NK-92 (cell line): Measurements from ENCODE around the gene PLS1.

Experiments used
- DNase-seq: peaks from one replicate; lab custom pipeline; 2025; ENCODE audit not compliant: unreplicated experiment; lab: John Stamatoyannopoulos, UW

Gene PLS1

DNA sequence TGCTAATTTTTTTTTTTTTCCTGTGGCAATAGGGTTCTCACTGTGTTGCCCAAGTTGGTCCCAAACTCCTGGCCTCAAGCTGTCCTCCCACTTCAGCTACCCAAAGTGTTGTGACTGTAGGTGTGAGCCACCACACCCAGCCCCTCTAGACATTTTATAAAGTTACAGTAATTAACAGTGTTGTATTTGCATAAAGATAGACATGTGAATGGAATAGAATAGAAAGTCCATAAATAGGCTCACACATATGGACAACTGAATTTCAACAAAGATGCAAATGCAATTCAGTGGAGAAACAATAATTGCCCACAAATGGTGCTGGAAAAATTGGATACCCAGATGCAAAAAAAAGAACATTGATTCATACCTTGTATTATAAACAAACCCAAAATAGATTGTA is 39.9 kb downstream of the PLS1 start:
- no peak for DNase-seq

DNA sequence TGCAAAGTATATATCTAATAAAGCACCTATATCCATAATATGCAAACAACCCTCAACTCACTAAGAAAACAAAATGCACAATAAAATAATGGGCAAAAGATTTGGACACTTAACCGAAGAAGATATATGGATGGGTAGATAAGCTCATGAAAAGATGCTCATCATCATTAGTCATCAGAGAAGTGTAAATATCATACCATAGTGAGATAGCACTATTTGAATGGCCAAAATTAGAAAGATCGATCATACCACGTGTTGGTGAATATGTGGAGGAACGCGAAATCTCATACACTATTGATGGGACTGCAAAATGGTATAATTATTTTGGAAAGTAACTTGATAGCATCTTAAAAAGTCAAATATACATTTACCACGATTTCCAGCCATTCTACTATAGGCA is 40.5 kb downstream of the PLS1 start:
- DNase-seq, result no peak

DNA sequence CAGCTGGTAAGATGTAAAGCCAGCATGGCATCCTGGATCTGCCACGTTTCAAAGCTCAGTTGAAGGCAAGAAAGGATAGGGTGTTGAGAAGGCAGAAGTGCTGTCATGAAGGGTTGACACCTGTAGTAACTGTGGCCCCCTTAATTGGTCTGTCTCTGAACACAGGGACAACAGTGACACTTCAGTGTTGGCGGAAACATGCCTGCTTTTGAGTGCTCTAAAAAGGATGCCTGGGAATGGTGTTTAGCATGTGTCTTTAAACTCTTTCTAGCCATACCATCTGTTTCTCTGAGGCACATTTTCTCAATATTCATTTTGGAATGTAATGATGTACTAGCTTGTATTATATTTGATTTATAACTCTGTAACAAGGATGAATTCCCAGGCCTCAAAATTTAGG is 42.1 kb downstream of the PLS1 start:
- no peak for DNase-seq

DNA sequence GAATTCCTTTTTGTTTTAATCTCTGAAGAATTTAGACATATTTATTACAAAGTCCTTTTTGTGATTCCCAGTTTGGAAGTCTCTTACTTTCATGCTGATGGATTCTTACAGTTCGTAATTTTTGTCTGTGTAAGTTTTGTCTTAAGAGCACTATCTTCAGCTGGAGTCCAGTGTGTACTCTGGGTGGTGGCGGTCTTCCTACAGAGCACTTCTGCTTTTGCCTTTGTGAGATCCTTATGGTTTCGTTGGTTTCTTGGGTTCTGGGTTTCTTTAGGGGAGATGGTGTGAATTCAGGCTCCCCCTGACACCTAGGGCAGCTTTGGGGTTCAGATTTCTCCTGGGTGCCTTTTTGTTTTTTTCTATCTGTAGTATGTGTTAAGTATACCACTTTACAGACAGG is 45.3 kb downstream of the PLS1 start:
- no peak for DNase-seq

DNA sequence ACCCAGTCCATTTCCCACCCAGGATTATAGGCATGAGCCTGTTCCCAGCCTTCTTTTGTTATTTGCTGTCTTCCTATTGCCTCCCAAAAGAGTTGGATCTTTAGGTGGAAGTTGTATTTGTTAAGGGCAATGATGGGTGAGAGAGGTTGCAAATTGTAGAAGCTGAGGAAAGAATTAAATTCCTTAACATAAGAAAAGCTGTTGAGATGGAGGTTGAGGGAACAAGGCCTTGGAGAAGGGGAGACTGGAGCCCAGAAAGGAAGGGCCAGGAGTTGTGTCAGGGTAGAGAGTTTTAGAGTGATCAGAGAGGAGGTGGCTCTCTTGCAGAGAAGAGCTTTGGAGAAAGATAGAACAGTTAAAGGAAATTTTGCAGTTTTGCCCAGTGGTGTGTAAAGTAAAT is 46.8 kb downstream of the PLS1 start:
- DNase-seq, result no peak

DNA sequence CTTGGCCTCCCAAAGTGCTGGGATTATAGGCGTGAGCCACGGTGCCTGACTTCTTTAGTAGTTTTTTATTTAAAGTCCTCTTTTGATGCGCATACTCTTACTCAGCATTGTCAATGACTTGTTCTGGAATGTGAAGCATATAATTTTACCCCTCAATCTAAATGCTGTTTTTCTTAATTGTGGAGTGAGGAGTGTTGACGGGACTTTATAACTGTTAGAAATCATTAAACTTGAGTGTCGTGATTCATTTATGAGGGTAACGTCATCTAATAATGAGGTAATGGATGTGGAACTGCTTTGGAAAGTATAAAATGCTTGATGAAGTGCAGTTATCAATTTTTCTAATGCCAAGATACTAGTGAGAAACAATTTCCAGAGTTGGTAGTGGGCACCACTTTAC is 48.3 kb downstream of the PLS1 start:
- no peak for DNase-seq

DNA sequence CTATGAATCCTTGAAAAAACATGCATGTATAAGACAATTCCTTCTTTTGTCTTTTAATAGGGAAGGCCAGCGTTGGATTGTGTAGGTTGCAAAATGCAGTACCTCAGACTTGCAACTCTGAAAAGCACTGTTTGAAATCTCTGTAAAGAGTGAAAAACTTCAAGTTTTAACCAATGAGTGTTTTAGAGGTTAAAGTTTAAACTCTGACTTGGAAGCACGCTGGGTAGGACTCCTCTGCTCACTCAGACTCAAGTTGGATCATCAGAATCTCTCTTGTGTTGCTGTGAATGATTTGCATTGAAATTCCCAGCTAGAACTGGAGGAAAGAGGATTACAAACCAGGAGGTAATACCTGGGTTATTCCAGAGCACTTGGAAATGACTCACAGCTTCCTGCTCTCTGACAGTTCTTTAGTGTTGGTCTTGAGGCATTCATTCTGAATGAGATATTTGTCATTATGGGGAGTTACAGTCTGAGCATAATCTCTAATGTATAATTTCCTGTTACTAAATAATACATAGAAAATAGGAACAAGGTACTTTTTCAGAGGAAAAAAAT is 49.1 kb downstream of the PLS1 start:
- DNase-seq, result no peak

DNA sequence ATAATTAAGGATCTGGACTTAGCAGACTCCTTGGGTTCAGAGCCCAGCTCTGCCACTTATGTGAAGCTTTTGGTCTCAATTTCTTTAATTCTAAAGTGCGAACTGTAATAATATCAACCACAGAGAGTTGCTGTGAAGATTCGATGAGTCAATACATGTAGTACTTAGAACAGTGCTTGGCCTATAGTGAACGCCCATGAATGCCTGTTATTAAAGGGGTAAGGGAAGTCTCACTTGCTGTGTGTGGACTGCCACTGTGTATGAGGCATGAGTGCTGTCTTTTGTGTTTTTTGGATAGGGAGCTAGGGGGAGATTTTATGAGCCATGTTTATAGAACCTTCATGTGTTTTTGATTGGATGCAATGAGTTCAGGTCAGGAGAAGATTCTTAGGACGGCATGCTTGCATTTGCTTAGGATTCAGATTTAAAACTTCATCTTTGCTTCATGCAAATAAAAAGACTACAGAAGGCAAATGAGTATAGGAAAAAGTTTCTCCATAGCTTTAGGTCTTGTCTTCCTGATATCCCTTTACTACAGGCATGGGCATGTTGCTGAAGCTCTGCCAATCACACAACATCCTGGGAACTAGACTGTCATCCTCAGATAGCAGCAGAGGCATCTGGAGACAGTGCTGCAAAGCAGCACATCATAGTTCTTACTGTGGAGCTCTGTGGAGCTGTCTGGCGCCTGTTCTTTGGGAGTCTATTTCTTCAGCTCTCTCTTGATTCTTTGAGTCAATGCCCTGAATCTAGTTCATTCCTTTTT is 50.0 kb downstream of the PLS1 start:
- no peak for DNase-seq

DNA sequence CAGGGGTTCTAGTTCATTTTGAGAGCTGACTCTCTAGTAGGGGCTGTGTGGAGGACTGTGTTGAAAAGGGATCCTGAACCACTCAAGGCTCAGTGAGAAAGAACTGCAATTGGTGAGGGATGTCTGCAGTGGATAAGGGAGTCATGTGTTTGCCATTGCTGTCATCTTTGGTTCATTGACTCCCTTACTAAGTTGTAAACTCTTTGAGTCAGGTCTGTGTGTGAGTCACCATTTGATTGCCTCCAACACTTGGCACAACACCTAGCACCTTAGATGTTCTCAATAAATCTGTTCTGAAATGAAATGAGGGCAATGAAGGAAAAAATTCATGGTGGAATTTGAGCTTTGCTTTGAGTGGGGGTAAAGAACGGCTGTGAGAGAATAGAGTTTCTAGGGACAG is 51.7 kb downstream of the PLS1 start:
- no peak for DNase-seq

DNA sequence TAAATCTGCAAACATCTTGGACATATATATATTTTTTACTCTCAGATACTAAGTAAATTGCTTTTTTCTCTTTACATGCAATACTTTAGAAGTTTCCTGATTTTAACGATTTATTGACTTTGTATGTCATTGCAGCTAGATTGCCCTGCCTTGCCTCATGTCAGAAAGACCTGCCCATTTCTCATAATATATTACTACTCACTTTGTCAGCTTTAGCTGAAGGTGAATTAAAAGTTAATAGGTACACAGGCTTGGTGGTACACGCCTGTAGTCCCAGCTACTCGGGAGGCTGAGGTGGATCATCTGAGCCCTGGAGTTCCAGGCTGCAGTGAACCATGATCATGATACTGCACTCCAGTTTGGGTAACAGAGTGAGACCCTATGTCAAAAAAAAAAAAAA is 52.8 kb downstream of the PLS1 start:
- DNase-seq, result no peak

DNA sequence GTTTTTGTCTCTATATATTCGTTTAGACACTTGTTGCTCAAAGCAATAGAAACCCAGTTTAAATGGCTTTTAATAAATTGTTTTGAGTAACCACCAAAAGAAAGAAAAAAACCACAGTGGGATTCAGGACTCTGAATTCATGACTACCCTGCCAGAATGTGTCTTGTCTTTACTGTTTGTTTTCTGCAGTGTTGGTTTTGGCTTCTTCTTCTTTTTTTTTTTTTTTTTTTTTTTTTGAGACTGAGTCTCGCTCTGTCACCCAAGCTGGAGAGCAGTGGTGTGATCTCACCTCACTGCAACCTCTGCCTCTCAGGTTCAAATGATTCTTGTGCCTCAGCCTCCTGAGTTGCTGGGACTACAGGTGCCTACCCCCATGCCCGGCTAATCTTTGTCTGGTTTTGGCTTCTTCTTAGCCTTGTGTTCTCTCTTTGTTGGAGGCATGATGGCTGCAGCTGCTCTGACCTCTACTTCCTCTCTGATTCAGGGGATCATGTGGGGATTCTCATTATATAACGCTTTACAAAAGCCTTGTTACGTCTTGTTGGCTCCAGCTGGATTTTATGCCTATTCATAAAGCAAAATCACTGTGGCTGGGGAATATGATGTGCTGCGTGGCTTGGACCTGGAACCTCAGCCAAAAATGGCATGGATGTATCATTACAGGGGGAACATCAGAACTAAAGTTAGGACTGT is 54.0 kb downstream of the PLS1 start:
- DNase-seq, result no peak

DNA sequence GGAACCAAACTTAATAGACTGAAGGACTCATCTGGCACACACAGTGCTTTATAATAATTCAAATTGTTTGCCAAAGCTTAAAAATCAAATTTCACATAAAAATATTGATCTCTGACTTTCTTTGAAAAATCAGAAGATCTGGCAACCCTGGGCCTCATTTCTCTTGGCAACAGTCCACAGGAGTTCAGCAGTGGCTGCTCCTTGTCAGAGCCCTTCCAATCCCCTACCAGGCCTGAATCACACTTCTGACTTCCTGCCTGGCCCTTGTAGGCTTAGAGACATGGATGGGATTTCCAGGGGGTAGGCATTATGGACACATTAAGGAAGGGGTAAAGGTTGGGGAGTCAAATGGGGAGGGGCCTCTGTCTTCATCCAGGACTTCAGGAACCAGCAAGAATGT is 55.5 kb downstream of the PLS1 start:
- no peak for DNase-seq

DNA sequence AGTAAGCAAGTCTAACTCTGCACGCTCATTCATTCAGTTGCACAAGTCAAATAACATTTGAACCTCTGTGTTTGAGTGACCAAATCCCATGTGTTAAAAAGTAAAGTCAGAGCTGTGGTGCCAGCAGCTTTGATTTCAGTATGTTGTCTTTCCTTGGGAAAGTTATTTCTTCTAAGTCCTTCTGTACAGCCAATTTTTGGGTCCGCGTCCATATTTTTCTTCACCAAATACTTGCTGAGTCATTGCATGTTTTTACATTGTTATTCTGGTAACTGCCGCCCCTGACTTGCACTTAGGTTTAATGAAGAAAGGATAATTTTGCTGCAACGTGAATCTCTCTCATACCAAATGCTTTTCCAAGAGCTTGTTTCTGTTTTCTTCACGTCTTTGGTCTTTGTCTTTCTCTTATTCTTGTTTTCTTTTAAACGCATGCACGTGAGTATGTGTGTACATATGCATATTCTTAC is 56.7 kb downstream of the PLS1 start:
- no peak for DNase-seq

DNA sequence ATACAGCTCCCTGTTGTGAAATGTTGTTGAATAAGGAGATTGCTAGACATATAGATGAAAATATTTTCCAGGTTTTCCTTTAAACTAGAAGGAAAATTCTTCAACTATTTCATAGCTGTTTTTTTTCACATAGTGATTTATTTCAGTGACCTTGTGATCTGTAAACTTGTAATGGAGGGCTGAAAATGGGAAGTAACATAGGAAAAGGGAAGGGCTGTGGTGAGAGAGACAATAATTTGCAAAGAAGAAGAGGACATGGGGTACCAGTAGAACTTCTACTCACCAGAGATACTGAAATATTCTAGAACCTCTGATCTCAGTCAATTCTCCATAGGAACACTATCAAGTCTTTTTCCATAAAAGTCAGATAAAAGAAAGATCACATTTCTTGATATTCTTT is 60.4 kb downstream of the PLS1 start:
- no peak for DNase-seq

DNA sequence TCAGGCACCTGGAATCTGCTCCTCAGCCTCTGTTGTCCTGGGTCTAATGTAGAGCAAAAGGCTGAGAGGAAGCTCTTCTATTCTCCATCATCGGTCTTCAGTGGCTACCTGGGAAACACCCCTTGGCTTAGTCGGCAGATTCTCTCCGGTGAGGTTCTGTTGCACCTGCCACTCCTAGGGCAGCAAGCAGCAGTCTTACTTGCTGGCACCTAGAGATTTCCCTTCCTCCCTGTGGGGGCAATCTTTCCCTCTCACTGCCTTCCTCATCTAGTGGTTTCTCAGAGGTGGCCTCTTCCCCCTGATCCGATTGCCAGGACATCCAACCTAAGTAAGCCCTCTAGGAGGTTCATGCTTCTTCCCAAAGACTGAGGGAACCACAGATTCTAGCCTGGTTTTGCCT is 60.8 kb downstream of the PLS1 start:
- DNase-seq, result no peak

DNA sequence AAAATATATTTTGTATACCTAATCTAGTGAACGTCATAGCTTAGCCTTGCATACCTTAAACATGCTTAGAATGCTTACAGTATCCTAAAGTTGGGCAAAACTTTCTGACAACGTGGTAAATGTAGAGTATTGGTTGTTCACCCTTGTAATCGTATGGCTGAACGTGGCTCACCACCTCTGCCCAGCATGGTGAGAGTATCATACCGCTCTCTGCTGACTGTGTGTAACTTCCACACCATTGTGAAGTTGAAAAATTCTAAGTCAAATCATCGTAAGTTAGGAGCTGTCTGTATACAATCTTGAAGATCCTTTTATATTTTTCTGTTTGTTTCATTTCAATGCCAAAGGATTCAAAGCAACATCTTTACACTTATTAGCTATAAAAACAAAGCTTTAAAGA is 64.2 kb downstream of the PLS1 start:
- DNase-seq, result no peak

DNA sequence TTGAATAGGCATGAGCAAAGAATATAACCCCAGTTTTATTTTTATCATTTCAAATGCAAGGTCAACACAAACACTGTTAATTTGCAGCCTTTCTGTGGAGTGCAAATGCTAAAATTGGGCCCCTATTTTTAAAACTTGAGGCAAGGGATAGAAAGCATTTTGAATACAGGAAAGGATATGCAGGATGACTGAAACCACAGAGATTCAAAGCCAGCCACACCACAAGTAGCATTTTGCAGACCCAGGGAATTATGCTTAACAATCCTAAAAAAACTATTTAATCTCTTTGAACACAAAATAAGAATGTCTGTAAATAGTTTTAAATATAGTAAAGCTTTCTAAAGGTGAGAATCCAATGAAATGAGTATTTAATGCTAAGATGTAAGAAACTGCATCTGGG is 64.7 kb downstream of the PLS1 start:
- no peak for DNase-seq

DNA sequence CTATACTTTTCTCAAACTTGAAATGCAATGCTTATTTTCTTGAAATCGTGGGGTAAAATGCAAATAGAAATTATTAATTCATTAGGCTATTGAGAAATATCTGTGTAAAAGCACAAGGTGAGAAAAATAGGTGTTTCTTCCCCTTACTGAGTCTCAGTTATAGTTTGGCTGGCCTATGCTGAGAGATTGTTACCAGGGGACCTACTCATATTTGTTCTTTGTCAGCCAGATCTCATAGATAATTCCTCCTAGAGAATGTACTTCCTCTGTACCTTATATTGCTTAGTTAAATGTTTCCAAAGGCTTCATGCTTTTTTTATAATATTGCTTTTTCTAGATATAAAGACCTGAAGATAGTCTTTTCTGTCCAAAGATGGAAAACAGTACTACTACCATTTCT is 67.7 kb downstream of the PLS1 start:
- DNase-seq, result no peak

DNA sequence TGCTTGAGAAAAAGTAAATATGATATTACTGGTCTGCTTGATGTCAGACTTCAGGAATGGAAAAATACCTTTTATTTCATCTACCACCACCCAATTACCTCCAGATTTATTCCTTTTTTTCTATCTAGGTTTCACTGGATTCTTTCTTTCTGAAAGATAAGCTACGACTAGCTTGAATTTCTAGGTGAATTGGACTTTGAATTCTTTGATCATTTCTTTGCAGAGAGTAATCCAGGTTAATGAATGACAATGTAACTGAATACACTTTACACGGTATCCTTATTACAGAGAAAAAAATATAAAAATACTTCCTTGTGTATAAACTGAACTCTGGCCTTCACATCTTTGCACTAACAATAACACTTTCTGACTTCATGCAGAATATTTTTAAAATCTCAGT is 68.1 kb downstream of the PLS1 start:
- no peak for DNase-seq

DNA sequence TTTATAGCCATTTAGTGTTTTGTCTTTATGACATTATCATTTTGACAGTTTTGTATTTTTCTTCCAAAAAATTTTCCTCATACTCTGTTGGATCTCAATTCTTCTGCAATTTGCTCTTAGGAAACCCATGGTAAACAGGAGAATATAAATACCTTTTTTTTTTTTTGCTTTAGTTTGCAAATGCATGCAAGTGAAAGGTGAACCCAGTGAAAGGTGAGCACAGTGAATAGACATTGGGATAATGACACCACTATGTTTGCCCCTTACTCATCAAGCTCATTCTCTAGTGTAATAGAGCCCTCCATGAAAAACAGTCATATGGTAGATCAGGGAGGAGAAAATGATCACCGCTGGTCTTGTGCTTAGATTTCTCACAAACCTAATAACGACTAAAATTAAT is 68.6 kb downstream of the PLS1 start:
- DNase-seq, result no peak

DNA sequence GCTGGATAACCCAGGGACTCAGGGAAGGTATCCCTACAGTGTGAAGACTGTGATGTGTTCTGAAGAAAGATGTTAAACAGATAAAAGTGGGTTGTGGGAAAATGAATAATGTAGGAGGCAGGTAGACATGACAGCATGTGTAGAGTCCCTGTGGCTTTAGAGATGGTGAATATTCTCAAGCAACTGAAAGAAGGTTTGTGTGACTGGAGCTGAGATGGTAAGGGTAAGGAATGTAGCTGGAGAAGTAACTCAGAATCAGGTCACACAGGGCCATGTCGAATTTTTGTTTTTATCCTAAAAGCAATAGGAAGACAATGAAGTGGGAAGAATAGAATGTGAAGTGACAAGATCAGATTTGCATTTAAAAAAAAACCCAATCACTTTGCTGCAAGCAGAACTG is 73.9 kb downstream of the PLS1 start:
- DNase-seq, result no peak

DNA sequence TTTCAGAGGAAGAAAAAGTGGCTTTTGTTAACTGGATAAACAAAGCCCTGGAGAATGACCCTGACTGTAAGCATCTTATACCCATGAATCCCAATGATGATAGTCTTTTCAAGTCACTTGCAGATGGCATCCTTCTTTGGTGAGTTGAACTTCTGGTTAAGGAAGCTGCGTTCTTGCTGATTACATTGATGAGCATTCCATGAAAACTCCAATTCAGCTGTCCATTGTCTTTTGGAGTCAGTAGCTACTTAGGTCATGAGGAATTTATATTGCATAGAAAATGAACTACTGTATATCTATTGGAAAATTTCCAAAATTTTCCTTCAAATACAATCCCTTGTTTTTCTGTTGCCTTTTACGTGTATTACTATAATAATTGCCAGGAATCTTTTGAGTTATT is 80.0 kb downstream of the PLS1 start:
- DNase-seq, result no peak

DNA sequence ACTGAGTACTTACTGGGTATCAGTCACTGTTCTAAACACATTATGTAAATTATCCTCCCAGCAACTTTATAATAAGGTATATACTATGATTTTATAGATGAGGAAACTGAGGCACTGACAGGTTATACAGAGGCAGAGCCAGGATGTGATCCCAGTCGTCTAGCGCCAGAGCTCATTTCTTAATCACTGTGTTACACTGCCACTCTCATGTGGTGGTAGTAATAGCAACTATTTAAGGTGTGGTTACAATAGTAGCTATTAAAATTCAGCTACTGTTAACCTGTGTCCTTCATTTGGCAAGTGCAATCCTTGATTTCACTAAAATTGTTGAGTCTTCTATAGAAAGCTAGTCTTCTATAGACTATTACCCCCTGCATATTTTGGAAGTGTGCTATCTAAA is 84.5 kb downstream of the PLS1 start:
- no peak for DNase-seq
